Upper lobe of right lung (tissue), 1 donor: ENCODE data around the gene FNIP2. TPM values are rescaled to one million over a fixed set of nuclear protein-coding genes. Genes with fewer than 3 reads are reported as not detected.

Source experiments
- ATAC-seq: fragments of 200-7000 bp; cut with Tn5 transposase; one replicate; pipeline ENCODE4 v1.9.1; 2020; ENCODE audit warnings: mild to moderate bottlenecking, moderate library complexity
- DNase-seq: peaks from one replicate; pipeline ENCODE4 v3.0.0-alpha.2; 2020
- H3K27ac ChIP-seq: fragments of 200-600 bp; one replicate; pipeline ENCODE4 v1.8.0; 2022
- H3K27me3 ChIP-seq: fragments of 200-600 bp; one replicate; pipeline ENCODE4 v1.8.0; 2022; ENCODE audit warnings: mild to moderate bottlenecking
- H3K36me3 ChIP-seq: fragments of 200-600 bp; one replicate; pipeline ENCODE4 v1.8.0; 2022
- H3K4me1 ChIP-seq: fragments of 200-600 bp; one replicate; pipeline ENCODE4 v1.8.0; 2022
- H3K4me3 ChIP-seq: fragments of 200-600 bp; one replicate; pipeline ENCODE4 v1.8.0; 2022; ENCODE audit warnings: mild to moderate bottlenecking
- H3K9me3 ChIP-seq: fragments of 200-600 bp; one replicate; pipeline ENCODE4 v1.8.0; 2022
- intact Hi-C: fragments of 100-400 bp; cut with DNase I; formaldehyde crosslinking; loops from one replicate; pipeline ENCODE4 v1.11.0; 2022
- total RNA-seq: library from RNA; stranded (reverse); fragmentation: NEBNext Ultra II Directional; extraction: Animal tissue kit (Norgen Biotek cat#: 25700); gene quantifications from one replicate; pipeline ENCODE4 v1.2.1, GENCODE V29; 2021
- TF ChIP-seq, protein P1 (sequence below): fragments of 200-600 bp; IDR thresholded peaks from one replicate; pipeline ENCODE4 v1.8.0; 2022; ENCODE audit warnings: antibody characterized with exemption
- donor health status: DM: no; HTN: yes; CAD: no; lungs with severe emphysema.

The FNIP2 gene
- total RNA-seq, 1 donor from 2014 or later = 98.4 TPM

DNA sequence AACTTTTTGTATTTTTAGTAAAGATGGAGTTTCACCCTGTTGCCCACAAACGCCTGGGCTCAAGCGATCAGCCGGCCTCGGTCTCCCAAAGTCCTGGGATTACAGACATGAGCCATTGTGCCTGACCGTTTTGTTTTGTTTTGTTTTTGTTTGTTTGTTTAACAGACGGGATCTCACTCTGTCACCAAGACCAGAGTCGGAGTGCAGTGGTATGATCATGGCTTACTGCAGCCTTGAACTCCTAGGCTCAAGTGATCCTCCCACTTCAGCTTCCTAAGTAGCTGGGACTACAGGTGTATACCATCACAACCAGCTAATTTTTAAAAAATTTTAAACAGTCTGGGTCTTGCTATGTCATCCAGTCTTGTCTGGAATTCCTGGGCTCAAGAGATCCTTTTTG is 53.5 kb downstream of the FNIP2 start:
- intact Hi-C loops = no loop called here
- ATAC-seq = no peak
- Histone ChIP-seq H3K4me1 (peaks cover 98% of the 10 kb centered on the region), H3K27ac (no peak overlapping the region), H3K4me3 (no peak overlapping the region), H3K9me3 (no peaks in the 10 kb centered on the region), H3K27me3 (no peaks in the 10 kb centered on the region), H3K36me3 (no peaks in the 10 kb centered on the region)
- TF ChIP-seq, protein P1, sequence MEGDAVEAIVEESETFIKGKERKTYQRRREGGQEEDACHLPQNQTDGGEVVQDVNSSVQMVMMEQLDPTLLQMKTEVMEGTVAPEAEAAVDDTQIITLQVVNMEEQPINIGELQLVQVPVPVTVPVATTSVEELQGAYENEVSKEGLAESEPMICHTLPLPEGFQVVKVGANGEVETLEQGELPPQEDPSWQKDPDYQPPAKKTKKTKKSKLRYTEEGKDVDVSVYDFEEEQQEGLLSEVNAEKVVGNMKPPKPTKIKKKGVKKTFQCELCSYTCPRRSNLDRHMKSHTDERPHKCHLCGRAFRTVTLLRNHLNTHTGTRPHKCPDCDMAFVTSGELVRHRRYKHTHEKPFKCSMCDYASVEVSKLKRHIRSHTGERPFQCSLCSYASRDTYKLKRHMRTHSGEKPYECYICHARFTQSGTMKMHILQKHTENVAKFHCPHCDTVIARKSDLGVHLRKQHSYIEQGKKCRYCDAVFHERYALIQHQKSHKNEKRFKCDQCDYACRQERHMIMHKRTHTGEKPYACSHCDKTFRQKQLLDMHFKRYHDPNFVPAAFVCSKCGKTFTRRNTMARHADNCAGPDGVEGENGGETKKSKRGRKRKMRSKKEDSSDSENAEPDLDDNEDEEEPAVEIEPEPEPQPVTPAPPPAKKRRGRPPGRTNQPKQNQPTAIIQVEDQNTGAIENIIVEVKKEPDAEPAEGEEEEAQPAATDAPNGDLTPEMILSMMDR = no peak
- no peak for DNase-seq

DNA sequence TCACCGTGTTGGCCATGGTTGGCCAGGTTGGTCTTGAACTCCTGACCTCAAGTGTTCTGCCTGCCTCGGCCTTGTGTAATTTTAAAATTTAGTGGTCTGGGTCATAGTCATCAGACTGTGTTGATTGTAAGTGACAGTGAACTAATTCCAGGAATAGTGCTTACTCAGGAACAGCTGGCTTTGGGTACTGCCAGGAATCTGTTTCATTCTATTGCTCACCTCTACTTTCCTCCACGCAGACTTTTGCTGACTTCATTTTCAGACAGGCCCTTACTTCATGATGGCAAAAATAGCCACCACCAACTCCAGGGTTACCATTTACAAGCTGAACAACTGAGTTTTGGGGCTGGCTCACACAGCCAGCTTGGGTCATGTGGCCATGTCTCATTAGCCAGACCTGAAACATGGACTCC is 54.6 kb downstream of the FNIP2 start:
- intact Hi-C loops = no loop called here
- Histone ChIP-seq H3K36me3 (no peaks in the 10 kb centered on the region), H3K4me3 (no peak overlapping the region), H3K27me3 (no peaks in the 10 kb centered on the region), H3K9me3 (no peaks in the 10 kb centered on the region), H3K27ac (no peak overlapping the region), H3K4me1 (peaks cover 89% of the 10 kb centered on the region)
- TF ChIP-seq, protein P1 = no peak
- DNase-seq = no peak
- ATAC-seq = no peak

DNA sequence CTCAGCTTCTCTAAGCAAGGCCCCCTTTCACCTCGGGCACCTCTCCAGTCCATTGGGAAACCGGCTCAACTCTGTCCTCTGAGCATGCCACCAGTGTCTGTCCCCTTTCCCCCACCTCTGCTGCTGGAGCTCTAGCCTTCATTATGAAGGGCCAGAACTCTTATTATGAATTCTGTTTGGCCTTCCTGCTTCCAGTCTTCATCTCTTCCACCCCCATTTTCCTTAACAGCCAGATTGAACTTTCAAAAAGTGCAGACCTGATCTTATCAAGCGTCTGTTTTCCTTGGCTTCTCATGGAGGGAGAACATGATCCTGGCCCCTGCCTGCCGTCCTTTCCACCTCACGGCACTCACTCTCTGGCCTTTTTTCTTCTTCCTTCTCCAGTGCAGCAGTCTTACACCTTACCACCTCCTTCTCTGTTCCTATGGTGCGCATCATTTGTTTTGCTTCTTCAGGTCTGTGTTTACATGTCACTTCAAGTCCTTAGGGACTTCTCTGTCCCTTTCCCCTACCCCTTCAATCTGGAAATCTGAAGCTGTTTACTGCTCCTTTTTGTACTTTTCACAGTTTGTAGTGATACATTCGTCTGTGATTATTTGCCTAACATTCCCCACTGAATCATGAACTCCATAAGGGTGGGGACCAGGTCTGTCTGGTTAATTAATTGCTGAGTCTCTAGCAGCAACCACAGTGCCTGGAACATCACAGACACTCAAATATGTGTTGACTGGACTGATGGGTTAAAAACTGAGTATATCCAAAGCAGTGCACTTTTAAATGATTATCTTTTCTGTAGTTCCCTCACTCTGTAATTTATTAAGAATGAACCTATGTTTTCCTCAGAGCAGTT is 55.8 kb downstream of the FNIP2 start:
- ATAC-seq (no peak), DNase-seq (no peak)
- TF ChIP-seq, protein P1 = no peak
- Histone ChIP-seq H3K4me3 (no peak overlapping the region), H3K27ac (peak overlapping the region; percentile 52), H3K27me3 (no peaks in the 10 kb centered on the region), H3K36me3 (peaks cover 8% of the 10 kb centered on the region), H3K9me3 (no peaks in the 10 kb centered on the region), H3K4me1 (peaks cover 78% of the 10 kb centered on the region)
- intact Hi-C loops = no loop called here

DNA sequence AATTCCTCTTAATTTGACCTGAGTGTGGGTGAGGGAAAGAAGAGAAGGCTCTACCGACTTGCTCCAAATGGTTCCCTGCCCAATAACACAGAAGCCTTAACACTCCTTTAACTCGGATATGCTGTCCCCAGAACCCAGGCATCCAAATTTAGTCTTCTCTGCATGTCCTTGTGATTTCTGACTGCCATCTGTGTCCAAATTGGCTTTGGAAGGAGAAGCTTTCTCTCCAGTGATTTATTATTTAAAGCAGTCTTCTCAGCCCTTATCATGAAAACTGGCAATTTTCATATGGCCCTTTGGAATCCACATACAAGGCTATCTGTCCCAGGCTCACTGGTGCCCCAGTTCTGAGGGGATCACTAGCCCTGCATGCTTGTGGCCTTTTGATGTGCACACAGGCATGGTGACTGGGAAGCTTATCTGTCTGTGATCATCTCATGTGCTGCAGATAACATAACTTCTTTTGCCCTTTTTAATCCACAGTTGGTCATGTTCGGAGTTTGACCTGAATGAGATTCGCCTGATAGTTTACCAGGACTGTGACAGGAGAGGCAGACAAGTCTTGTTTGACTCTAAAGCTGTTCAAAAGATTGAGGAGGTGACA is 56.7 kb downstream of the FNIP2 start:
- ATAC-seq = no peak
- peak overlapping the region; percentile 52 for H3K27ac ChIP-seq

DNA sequence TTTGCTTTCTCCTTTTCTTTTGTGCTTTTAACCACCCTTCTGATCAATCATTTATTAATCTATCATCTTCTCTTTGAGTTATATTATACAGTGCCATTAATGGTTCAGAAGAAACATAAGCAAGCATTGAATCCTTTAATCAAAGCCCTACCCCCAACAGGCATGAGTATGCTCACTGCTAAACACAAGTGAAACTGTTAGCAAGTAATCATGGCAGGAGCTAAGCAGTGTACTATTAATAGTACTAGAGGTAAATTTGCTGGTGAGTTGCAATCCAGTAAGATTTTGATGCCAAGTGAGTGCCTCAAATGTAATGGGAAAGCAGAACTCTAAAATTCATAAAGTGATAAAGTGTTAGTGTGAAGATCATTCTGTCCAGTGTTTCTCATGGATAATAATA is 57.2 kb downstream of the FNIP2 start:
- Histone ChIP-seq H3K27me3 (no peaks in the 10 kb centered on the region), H3K36me3 (peaks cover 13% of the 10 kb centered on the region), H3K9me3 (no peaks in the 10 kb centered on the region), H3K27ac (peak overlapping the region; percentile 52), H3K4me1 (peaks cover 64% of the 10 kb centered on the region), H3K4me3 (no peak overlapping the region)
- TF ChIP-seq, protein P1 = no peak
- intact Hi-C loops = no loop called here
- DNase-seq = no peak
- no peak for ATAC-seq

More for the DNA sequence above, 56.7 kb downstream of the FNIP2 start:
- H3K4me3 ChIP-seq = no peak overlapping the region
- peaks cover 69% of the 10 kb centered on the region for H3K4me1 ChIP-seq
- TF ChIP-seq, protein P1 = no peak
- peaks cover 9% of the 10 kb centered on the region for H3K36me3 ChIP-seq
- no peaks in the 10 kb centered on the region for H3K9me3 ChIP-seq
- no peak for DNase-seq
- intact Hi-C loops = no loop called here
- H3K27me3 ChIP-seq = no peaks in the 10 kb centered on the region
